Karpas-422 (cell line): Measurements from ENCODE around the gene PLCD3. TPM values are rescaled to one million over a fixed set of nuclear protein-coding genes. Genes with fewer than 3 reads are reported as not detected.

ENCODE experiments used
- DNase-seq: peaks from one replicate; pipeline ENCODE4 v3.0.0-alpha.2; 2015
- H2AFZ ChIP-seq: fragments of 200-600 bp; sonication (generic); 2 replicates; pipeline ENCODE4 v1.6.1; 2014; ENCODE audit warnings: antibody characterized with exemption, low read length, mixed read lengths
- H3K27ac ChIP-seq: fragments of 200-600 bp; sonication (generic); 2 replicates; pipeline ENCODE4 v1.5.1; 2014; ENCODE audit warnings: mild to moderate bottlenecking, low read length, moderate library complexity
- H3K27me3 ChIP-seq: fragments of 200-600 bp; sonication (generic); 2 replicates; pipeline ENCODE4 v1.6.1; 2014; ENCODE audit warnings: low read length, mixed read lengths
- H3K36me3 ChIP-seq: fragments of 200-600 bp; sonication (generic); 2 replicates; pipeline ENCODE4 v1.6.1; 2014; ENCODE audit warnings: low read length, mixed read lengths; ENCODE audit not compliant: insufficient read depth
- H3K4me1 ChIP-seq: fragments of 200-600 bp; sonication (generic); 2 replicates; pipeline ENCODE4 v1.6.1; 2014; ENCODE audit warnings: mild to moderate bottlenecking, low read length, mixed read lengths
- H3K4me2 ChIP-seq: fragments of 200-600 bp; sonication (generic); 2 replicates; pipeline ENCODE4 v1.6.1; 2014; ENCODE audit warnings: low read length, low read depth, mild to moderate bottlenecking; ENCODE audit not compliant: poor library complexity, severe bottlenecking
- H3K4me3 ChIP-seq: fragments of 200-600 bp; sonication (generic); 2 replicates; pipeline ENCODE4 v1.5.1; 2014; ENCODE audit warnings: mild to moderate bottlenecking, antibody characterized with exemption, low read length, mixed read lengths
- H3K79me2 ChIP-seq: fragments of 200-600 bp; sonication (generic); 2 replicates; pipeline ENCODE4 v1.6.1; 2014; ENCODE audit warnings: mild to moderate bottlenecking, low read length, mixed read lengths
- H3K9ac ChIP-seq: fragments of 200-600 bp; sonication (generic); 2 replicates; pipeline ENCODE4 v1.6.0; 2014; ENCODE audit warnings: low read length
- H3K9me2 ChIP-seq: fragments of 200-600 bp; sonication (generic), shearing (Covaris generic); replicated peaks from 2 replicates; pipeline ENCODE4 v1.6.0; 2014; ENCODE audit warnings: mild to moderate bottlenecking, low read length, moderate library complexity; ENCODE audit not compliant: insufficient read depth
- H3K9me3 ChIP-seq: fragments of 300-700, 200-600 bp; sonication (generic); 2 replicates; pipeline ENCODE4 v1.6.1; 2014; ENCODE audit warnings: low read length, mixed read lengths
- H4K20me1 ChIP-seq: fragments of 200-600 bp; sonication (generic); 2 replicates; pipeline ENCODE4 v1.6.1; 2014; ENCODE audit warnings: mild to moderate bottlenecking, antibody characterized with exemption, low read length, low read depth; ENCODE audit not compliant: insufficient read depth
- total RNA-seq: library from RNA; depleted of rRNA; stranded (reverse); fragments of >200 nt; shearing (Covaris generic); gene quantifications from 2 replicates; pipeline ENCODE4 v1.2.3, GENCODE V29; 2014; ENCODE audit warnings: low replicate concordance

Gene PLCD3
- total RNA-seq, 1 experiment from 2014 or later = 0.45 TPM

- peaks cover 46% of the 10 kb centered on the region; the same call in 1 of the 2 replicates for H3K36me3 ChIP-seq
- H2AFZ ChIP-seq = no peak overlapping the region
- no peak overlapping the region for H3K4me2 ChIP-seq
- no peak overlapping the region for H3K27ac ChIP-seq
- no peaks in the 10 kb centered on the region for H3K27me3 ChIP-seq
- peaks cover 2% of the 10 kb centered on the region for H3K4me1 ChIP-seq
- no peak overlapping the region for H3K4me3 ChIP-seq
- no peak overlapping the region for H3K9ac ChIP-seq
- H3K9me3 ChIP-seq = no peaks in the 10 kb centered on the region
- no peaks in the 10 kb centered on the region for H3K79me2 ChIP-seq
- H4K20me1 ChIP-seq = peaks cover 8% of the 10 kb centered on the region; the same call in 1 of the 2 replicates
- no peak for DNase-seq
- no peaks in the 10 kb centered on the region for H3K9me2 ChIP-seq
Observed at GRCh38 chr17:45090711-45091110, 41.6 kb downstream of the PLCD3 start.

GRCh38 chr17:45088741-45089140, 43.6 kb downstream of the PLCD3 start:
- DNase-seq = no peak
- H2AFZ ChIP-seq = no peak overlapping the region
- no peaks in the 10 kb centered on the region for H3K9me2 ChIP-seq
- H3K4me3 ChIP-seq = no peak overlapping the region
- peaks cover 4% of the 10 kb centered on the region; the same call in 1 of the 2 replicates for H4K20me1 ChIP-seq
- no peak overlapping the region for H3K27ac ChIP-seq
- no peak overlapping the region for H3K9ac ChIP-seq
- H3K27me3 ChIP-seq = no peaks in the 10 kb centered on the region
- no peak overlapping the region for H3K4me2 ChIP-seq
- 0 out of 2 replicates have a peak, but pooled peaks cover 3% of the 10 kb centered on the region for H3K79me2 ChIP-seq
- H3K4me1 ChIP-seq = no peaks in the 10 kb centered on the region
- H3K36me3 ChIP-seq = peaks cover 55% of the 10 kb centered on the region
- no peaks in the 10 kb centered on the region for H3K9me3 ChIP-seq

GRCh38 chr17:45087978-45088377, 44.3 kb downstream of the PLCD3 start:
- DNase-seq = no peak

GRCh38 chr17:45087504-45087975, 44.8 kb downstream of the PLCD3 start:
- Histone ChIP-seq H3K27ac (no peak overlapping the region), H3K79me2 (0 out of 2 replicates have a peak, but pooled peaks cover 3% of the 10 kb centered on the region), H3K9me2 (no peaks in the 10 kb centered on the region), H3K36me3 (peaks cover 48% of the 10 kb centered on the region), H3K4me3 (no peak overlapping the region), H3K4me1 (no peaks in the 10 kb centered on the region), H3K9ac (no peak overlapping the region), H3K9me3 (no peaks in the 10 kb centered on the region), H3K27me3 (no peaks in the 10 kb centered on the region), H4K20me1 (peaks cover 4% of the 10 kb centered on the region; the same call in 1 of the 2 replicates), H3K4me2 (no peak overlapping the region), H2AFZ (no peak overlapping the region)
- DNase-seq = no peak

More at GRCh38 chr17:45087978-45088377, 44.3 kb downstream of the PLCD3 start:
- Histone ChIP-seq H3K4me3 (no peak overlapping the region), H3K9me2 (no peaks in the 10 kb centered on the region), H3K27me3 (no peaks in the 10 kb centered on the region), H2AFZ (no peak overlapping the region), H3K36me3 (peaks cover 48% of the 10 kb centered on the region), H3K9ac (no peak overlapping the region), H3K4me2 (no peak overlapping the region), H3K9me3 (no peaks in the 10 kb centered on the region), H3K27ac (no peak overlapping the region), H4K20me1 (peaks cover 4% of the 10 kb centered on the region; the same call in 1 of the 2 replicates), H3K79me2 (0 out of 2 replicates have a peak, but pooled peaks cover 3% of the 10 kb centered on the region), H3K4me1 (no peaks in the 10 kb centered on the region)

- Histone ChIP-seq H3K4me2 (no peak overlapping the region), H2AFZ (no peak overlapping the region), H3K9ac (no peak overlapping the region), H3K4me1 (no peaks in the 10 kb centered on the region), H3K79me2 (0 out of 2 replicates have a peak, but pooled peaks cover 3% of the 10 kb centered on the region), H3K9me3 (no peaks in the 10 kb centered on the region), H3K27me3 (no peaks in the 10 kb centered on the region), H3K9me2 (no peaks in the 10 kb centered on the region), H3K36me3 (peaks cover 48% of the 10 kb centered on the region), H3K4me3 (no peak overlapping the region), H4K20me1 (peaks cover 2% of the 10 kb centered on the region; the same call in 1 of the 2 replicates), H3K27ac (no peak overlapping the region)
- no peak for DNase-seq
Observed at GRCh38 chr17:45086865-45087503, 45.3 kb downstream of the PLCD3 start.

GRCh38 chr17:45086391-45086790, 45.9 kb downstream of the PLCD3 start:
- Histone ChIP-seq H3K9me3 (no peaks in the 10 kb centered on the region), H3K27me3 (no peaks in the 10 kb centered on the region), H3K36me3 (peaks cover 48% of the 10 kb centered on the region), H2AFZ (no peak overlapping the region), H3K9ac (no peak overlapping the region), H3K79me2 (peaks cover 7% of the 10 kb centered on the region), H3K4me1 (no peaks in the 10 kb centered on the region), H3K9me2 (no peaks in the 10 kb centered on the region), H3K4me2 (no peak overlapping the region), H4K20me1 (no peaks in the 10 kb centered on the region), H3K27ac (no peak overlapping the region), H3K4me3 (no peak overlapping the region)
- no peak for DNase-seq

- H4K20me1 ChIP-seq = no peaks in the 10 kb centered on the region
- H3K4me1 ChIP-seq = no peaks in the 10 kb centered on the region
- peaks cover 46% of the 10 kb centered on the region for H3K79me2 ChIP-seq
- no peak overlapping the region for H2AFZ ChIP-seq
- DNase-seq = no peak
- no peaks in the 10 kb centered on the region for H3K9me2 ChIP-seq
- H3K27ac ChIP-seq = no peak overlapping the region
- H3K4me3 ChIP-seq = no peak overlapping the region
- peaks cover 34% of the 10 kb centered on the region for H3K36me3 ChIP-seq
- H3K9ac ChIP-seq = no peak overlapping the region
- H3K4me2 ChIP-seq = no peak overlapping the region
- H3K27me3 ChIP-seq = no peaks in the 10 kb centered on the region
- H3K9me3 ChIP-seq = no peaks in the 10 kb centered on the region
Observed at GRCh38 chr17:45081047-45081703, 51.1 kb downstream of the PLCD3 start.

- Histone ChIP-seq H3K27me3 (no peaks in the 10 kb centered on the region), H2AFZ (no peak overlapping the region), H3K4me2 (no peak overlapping the region), H3K4me1 (no peaks in the 10 kb centered on the region), H3K27ac (no peak overlapping the region), H3K9ac (no peak overlapping the region), H3K9me3 (no peaks in the 10 kb centered on the region), H3K9me2 (no peaks in the 10 kb centered on the region), H3K79me2 (peaks cover 76% of the 10 kb centered on the region), H4K20me1 (0 out of 2 replicates have a peak, but pooled peaks cover 7% of the 10 kb centered on the region), H3K36me3 (peaks cover 33% of the 10 kb centered on the region; the same call in 1 of the 2 replicates), H3K4me3 (no peak overlapping the region)
- no peak for DNase-seq
Observed at GRCh38 chr17:45077643-45078042, 54.7 kb downstream of the PLCD3 start.
